Activated CD4-positive, alpha-beta T cell treated with anti-CD3 and anti-CD28 coated beads, Interleukin-10, Interleukin-2, amounts not matched to agents 100 ng/mL and 50 ng/mL, durations not matched to agents 16 hours and 8 hours (primary cell): ENCODE measurements around the gene ZNF805.
"Not testable (repeated sequence)": the region's sequence is repeated elsewhere in the genome, so short reads cannot be mapped to it uniquely, and the experiment has no call there.

Experiments
- DNase-seq: peaks from one replicate; pipeline ENCODE4 v3.0.0-alpha.2; 2020

ZNF805 gene

GRCh38 chr19:57240311-57241090 is at the start of gene ZNF805:
Gene ZNF805 (plus strand): TSS chr19:57240632. CDS start chr19:57240892, 260 bp downstream.
- DNase-seq = peak; percentile 96

GRCh38 chr19:57191141-57192076 is 49.0 kb upstream of the ZNF805 start, which contains the start of gene ZNF264:
Gene ZNF264 (plus strand): TSS chr19:57191500. CDS start chr19:57191914, 414 bp downstream.
- peak; percentile 90 for DNase-seq

GRCh38 chr19:57192077-57192420 is 48.4 kb upstream of the ZNF805 start:
- DNase-seq = no peak

GRCh38 chr19:57192993-57193392 is 47.4 kb upstream of the ZNF805 start:
- peak; percentile 11 for DNase-seq

- DNase-seq = not testable (repeated sequence)
Measured at GRCh38 chr19:57197874-57198273, 42.6 kb upstream of the ZNF805 start.

- DNase-seq = no peak
Measured at GRCh38 chr19:57202160-57202559, 38.3 kb upstream of the ZNF805 start.

GRCh38 chr19:57210381-57210780 is 30.1 kb upstream of the ZNF805 start:
- DNase-seq = no peak

GRCh38 chr19:57212109-57212508 is 28.3 kb upstream of the ZNF805 start:
- no peak for DNase-seq

GRCh38 chr19:57227502-57227901 is 12.9 kb upstream of the ZNF805 start:
- no peak for DNase-seq

- no peak for DNase-seq
Measured at GRCh38 chr19:57231686-57232085, 8.7 kb upstream of the ZNF805 start.

- no peak for DNase-seq
Measured at GRCh38 chr19:57233207-57233606, 7.2 kb upstream of the ZNF805 start.

- no peak for DNase-seq
Measured at GRCh38 chr19:57239982-57240310, 486 bp upstream of the ZNF805 start.

GRCh38 chr19:57241176-57241575 is 744 bp downstream of the ZNF805 start:
- no peak for DNase-seq

GRCh38 chr19:57242821-57243220 is 2.4 kb downstream of the ZNF805 start:
- DNase-seq = no peak

GRCh38 chr19:57244513-57244912 is 4.1 kb downstream of the ZNF805 start:
- DNase-seq = no peak

GRCh38 chr19:57245066-57245465 is 4.6 kb downstream of the ZNF805 start:
- no peak for DNase-seq

- no peak for DNase-seq
Measured at GRCh38 chr19:57245959-57246358, 5.5 kb downstream of the ZNF805 start.

GRCh38 chr19:57248646-57249045 is 8.2 kb downstream of the ZNF805 start:
- DNase-seq = no peak

- no peak for DNase-seq
Measured at GRCh38 chr19:57249329-57249728, 8.9 kb downstream of the ZNF805 start.

- not testable (repeated sequence) for DNase-seq
Measured at GRCh38 chr19:57253767-57254166, 13.3 kb downstream of the ZNF805 start.

- DNase-seq = no peak
Measured at GRCh38 chr19:57262044-57262443, 21.6 kb downstream of the ZNF805 start.

- DNase-seq = no peak
Measured at GRCh38 chr19:57263244-57263741, 22.9 kb downstream of the ZNF805 start.

- no peak for DNase-seq
Measured at GRCh38 chr19:57267291-57267690, 26.9 kb downstream of the ZNF805 start.
